IMR-90 (cell line): ENCODE data around the gene MAGI1.

ENCODE experiments used
- CEBPB ChIP-seq: IDR thresholded peaks from 2 replicates; pipeline ENCODE4 v1.6.1; 2012; ENCODE audit warnings: low read depth, low read length, improper control_type of control experiment
- CTCF ChIP-seq: conservative IDR thresholded peaks from 2 replicates; pipeline ENCODE4 v1.5.1; 2012; ENCODE audit warnings: mild to moderate bottlenecking, low read depth, low read length, improper control_type of control experiment
- MAFK ChIP-seq: IDR thresholded peaks from 2 replicates; pipeline ENCODE4 v1.6.1; 2012; ENCODE audit warnings: low read depth, low read length, improper control_type of control experiment
- MAZ ChIP-seq: IDR thresholded peaks from 2 replicates; pipeline ENCODE4 v1.6.1; 2012; ENCODE audit warnings: low read depth, mild to moderate bottlenecking, low read length, improper control_type of control experiment, moderate library complexity, borderline replicate concordance
- MXI1 ChIP-seq: IDR thresholded peaks from 2 replicates; pipeline ENCODE4 v1.6.1; 2012; ENCODE audit warnings: low read depth, mild to moderate bottlenecking, low read length, moderate library complexity, borderline replicate concordance
- NFE2L2 ChIP-seq: fragments of 150-350 bp; IDR thresholded peaks from 2 replicates; pipeline ENCODE4 v1.6.1; 2016; ENCODE audit warnings: low read depth, mild to moderate bottlenecking, low read length
- POLR2A ChIP-seq: IDR thresholded peaks from 2 replicates; pipeline ENCODE4 v1.6.1; 2012; ENCODE audit warnings: mild to moderate bottlenecking, low read depth, low read length
- RAD21 ChIP-seq: IDR thresholded peaks from 2 replicates; pipeline ENCODE4 v1.6.1; 2012; ENCODE audit warnings: low read length, improper control_type of control experiment
- SMC3 ChIP-seq: fragments of 150-350 bp; IDR thresholded peaks from 2 replicates; pipeline ENCODE4 v1.6.1; 2016; ENCODE audit warnings: low read depth, mild to moderate bottlenecking, antibody characterized with exemption, low read length, moderate library complexity
- USF2 ChIP-seq: fragments of 150-350 bp; IDR thresholded peaks from 2 replicates; pipeline ENCODE4 v1.6.1; 2017; ENCODE audit warnings: mild to moderate bottlenecking, antibody characterized with exemption, low read length, low read depth

GRCh38 chr3:65593780-65594752 lies 444.7 kb downstream of the MAGI1 start:
- TF ChIP-seq RAD21 (no peak), POLR2A (no peak), CTCF (no peak), SMC3 (no peak), NFE2L2 (no peak), USF2 (no peak), MAZ (no peak), MXI1 (no peak), CEBPB (no peak), MAFK (no peak)
